Endothelial cell (in vitro differentiated cells): ENCODE data around the gene TBC1D22A. TPM values are rescaled to one million over a fixed set of nuclear protein-coding genes. Genes with fewer than 3 reads are reported as not detected.

Experiments
- DNase-seq: peaks from one replicate; pipeline ENCODE4 v3.0.0; 2021; ENCODE audit warnings: low spot score
- H3K27ac Mint-ChIP-seq: one replicate; pipeline ENCODE4 v1.8.0; 2021; ENCODE audit warnings: mixed read lengths, inconsistent platforms; ENCODE audit not compliant: unreplicated experiment
- H3K27me3 Mint-ChIP-seq: one replicate; pipeline ENCODE4 v1.8.0; 2021; ENCODE audit warnings: mild to moderate bottlenecking, moderate library complexity, mixed read lengths, inconsistent platforms; ENCODE audit not compliant: unreplicated experiment
- H3K36me3 Mint-ChIP-seq: one replicate; pipeline ENCODE4 v1.8.0; 2021; ENCODE audit warnings: mild to moderate bottlenecking, low read depth, mixed read lengths, inconsistent platforms; ENCODE audit not compliant: unreplicated experiment
- H3K4me1 Mint-ChIP-seq: one replicate; pipeline ENCODE4 v1.8.0; 2021; ENCODE audit warnings: mild to moderate bottlenecking, mixed read lengths, inconsistent platforms; ENCODE audit not compliant: unreplicated experiment
- H3K4me3 Mint-ChIP-seq: one replicate; pipeline ENCODE4 v1.8.0; 2021; ENCODE audit warnings: mild to moderate bottlenecking, mixed read lengths, inconsistent platforms; ENCODE audit not compliant: unreplicated experiment
- H3K9me3 Mint-ChIP-seq: one replicate; pipeline ENCODE4 v1.8.0; 2021; ENCODE audit warnings: mixed read lengths, inconsistent platforms; ENCODE audit not compliant: unreplicated experiment
- CTCF ChIP-seq: fragments of 200-600 bp; sonication (generic); IDR thresholded peaks from one replicate; pipeline ENCODE4 v1.5.0; 2021; ENCODE audit warnings: antibody characterized with exemption; ENCODE audit not compliant: unreplicated experiment
- total RNA-seq: library from RNA; stranded (reverse); fragmentation: NEBNext Ultra II Directional; extraction: Animal tissue kit (Norgen Biotek cat#: 25700); gene quantifications from one replicate; pipeline ENCODE4 v1.2.1, GENCODE V29; 2021; ENCODE audit not compliant: unreplicated experiment

The TBC1D22A gene
- total RNA-seq, 1 donor from 2014 or later, result 25.3 TPM

GRCh38 chr22:47196881-47197772 is 434.7 kb downstream of the TBC1D22A start:
- no peaks in the 10 kb centered on the region for H3K4me1 Mint-ChIP-seq
- no peak overlapping the region for H3K4me3 Mint-ChIP-seq
- peaks cover 12% of the 10 kb centered on the region for H3K27me3 Mint-ChIP-seq
- no peak for DNase-seq
- H3K9me3 Mint-ChIP-seq, result peaks cover 43% of the 10 kb centered on the region
- peak overlapping the region; percentile 38 for H3K27ac Mint-ChIP-seq
- no peak for TF ChIP-seq CTCF
- H3K36me3 Mint-ChIP-seq, result peaks cover 21% of the 10 kb centered on the region

- H3K27ac Mint-ChIP-seq, result no peak overlapping the region
- H3K9me3 Mint-ChIP-seq, result peaks cover 43% of the 10 kb centered on the region
- H3K4me3 Mint-ChIP-seq, result no peak overlapping the region
- no peak for DNase-seq
- TF ChIP-seq CTCF, result no peak
- H3K36me3 Mint-ChIP-seq, result peaks cover 21% of the 10 kb centered on the region
- H3K27me3 Mint-ChIP-seq, result peaks cover 9% of the 10 kb centered on the region
- H3K4me1 Mint-ChIP-seq, result no peaks in the 10 kb centered on the region
Measured at GRCh38 chr22:47197773-47198500, 435.5 kb downstream of the TBC1D22A start.

GRCh38 chr22:47198801-47199251 is 436.4 kb downstream of the TBC1D22A start:
- H3K36me3 Mint-ChIP-seq, result peaks cover 18% of the 10 kb centered on the region
- no peaks in the 10 kb centered on the region for H3K4me1 Mint-ChIP-seq
- H3K9me3 Mint-ChIP-seq, result peaks cover 40% of the 10 kb centered on the region
- peaks cover 9% of the 10 kb centered on the region for H3K27me3 Mint-ChIP-seq
- DNase-seq, result no peak
- no peak for TF ChIP-seq CTCF
- H3K27ac Mint-ChIP-seq, result no peak overlapping the region
- no peak overlapping the region for H3K4me3 Mint-ChIP-seq

- peaks cover 12% of the 10 kb centered on the region for H3K27me3 Mint-ChIP-seq
- DNase-seq, result no peak
- no peak overlapping the region for H3K4me3 Mint-ChIP-seq
- no peaks in the 10 kb centered on the region for H3K4me1 Mint-ChIP-seq
- no peak for TF ChIP-seq CTCF
- H3K36me3 Mint-ChIP-seq, result peaks cover 24% of the 10 kb centered on the region
- H3K9me3 Mint-ChIP-seq, result peaks cover 46% of the 10 kb centered on the region
- no peak overlapping the region for H3K27ac Mint-ChIP-seq
Measured at GRCh38 chr22:47199261-47199978, 437.0 kb downstream of the TBC1D22A start.
